ENCODE measurements around the gene EHD4.

DNA sequence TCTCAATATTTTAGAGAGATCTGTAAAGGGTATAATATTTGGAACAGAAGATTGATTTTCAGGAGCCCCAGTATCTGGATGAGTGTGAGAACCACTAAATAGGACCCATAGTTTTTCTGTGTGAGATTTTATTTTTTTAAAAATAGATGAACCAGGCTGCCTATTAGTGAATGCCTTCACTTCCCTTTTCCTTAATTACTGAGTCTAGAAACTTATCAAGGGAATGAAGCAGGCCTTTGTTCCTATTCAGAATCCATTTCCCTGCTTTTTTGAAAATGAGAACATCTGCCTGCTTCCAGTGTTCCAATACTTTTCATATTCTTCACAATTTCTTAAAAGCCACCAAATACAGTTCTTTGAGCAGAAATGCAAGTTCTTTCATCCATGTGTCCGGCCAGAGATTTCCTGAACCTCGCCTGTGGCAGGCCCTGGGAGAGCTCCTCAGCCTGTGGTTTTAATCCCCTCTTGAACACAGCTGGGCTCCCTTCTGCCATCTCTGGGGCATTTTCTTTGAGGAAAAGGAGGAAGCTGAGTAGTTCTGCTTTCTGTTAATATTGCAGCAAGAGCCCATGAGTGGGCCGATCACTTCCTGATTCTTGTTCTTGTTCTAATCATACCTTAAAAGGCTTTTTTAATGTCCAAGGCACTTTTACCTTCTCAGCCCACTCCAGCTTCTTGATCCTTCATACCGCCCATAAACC, 4.7 kb downstream of the EHD4 start:
- TF ChIP-seq POLR2A (IDR thresholded peaks at IDR 0.05; ENCODE audit: low read depth, low read length) (no peak; the same call in 1 of the 2 replicates), POLR2AphosphoS5 (IDR thresholded peaks at IDR 0.05; ENCODE audit: low read depth, low read length) (no peak)

All from GM12892 (cell line).